PC-3 (cell line): ENCODE data around the gene STK4. TPM values are rescaled to one million over a fixed set of nuclear protein-coding genes. Genes with fewer than 3 reads are reported as not detected.

ENCODE experiments used
- ATAC-seq: fragments of 200-7000 bp; cut with Tn5 transposase; 2 replicates; pipeline ENCODE4 v1.9.1; 2020; ENCODE audit warnings: mild to moderate bottlenecking, moderate library complexity
- BruUV-seq: library from RNA; stranded (reverse); fragments of 400-500 nt; replicated peaks from 2 replicates; lab custom pipeline; 2021; lab: Mats Ljungman, UMichigan
- CTCF ChIA-PET: fragments of 300-600 bp; sonication (Branson Sonifier 250); formaldehyde crosslinking; loops from one replicate; lab custom pipeline; 2022; ENCODE audit warnings: antibody characterized with exemption; lab: Charles Lee
- POLR2A ChIA-PET: fragments of 300-600 bp; sonication (Branson Sonifier 250); formaldehyde crosslinking; loops from one replicate; lab custom pipeline; 2022; ENCODE audit warnings: antibody characterized with exemption; ENCODE audit not compliant: unreplicated experiment; lab: Charles Lee
- DNase-seq: peaks from one replicate; pipeline ENCODE4 v3.0.0-alpha.2; 2015
- H2AFZ ChIP-seq: fragments of 300-600 bp; sonication (generic); 2 replicates; pipeline ENCODE4 v1.6.0; 2016; ENCODE audit warnings: antibody characterized with exemption, low read length
- H3F3A ChIP-seq: fragments of 300-600 bp; sonication (generic); one replicate; pipeline ENCODE4 v1.6.0; 2017; ENCODE audit warnings: antibody characterized with exemption, low read length, control low read depth, mild to moderate bottlenecking; ENCODE audit not compliant: unreplicated experiment
- H3K27ac ChIP-seq: fragments of 300-600 bp; sonication (generic); 2 replicates; pipeline ENCODE4 v1.5.1; 2016; ENCODE audit warnings: mild to moderate bottlenecking, low read length
- H3K27me3 ChIP-seq: fragments of 300-600 bp; sonication (generic); 2 replicates; pipeline ENCODE4 v1.6.1; 2016; ENCODE audit warnings: low read length, mixed read lengths
- H3K36me3 ChIP-seq: fragments of 300-600 bp; sonication (generic); 2 replicates; pipeline ENCODE4 v1.6.1; 2016; ENCODE audit warnings: low read depth, mixed run types, low read length, mixed read lengths
- H3K4me1 ChIP-seq: fragments of 300-600 bp; sonication (generic); 2 replicates; pipeline ENCODE4 v1.5.1; 2016; ENCODE audit warnings: low read length; ENCODE audit not compliant: insufficient read depth
- H3K4me2 ChIP-seq: fragments of 300-600 bp; sonication (generic); 2 replicates; pipeline ENCODE4 v1.6.0; 2016; ENCODE audit warnings: low read length
- H3K4me3 ChIP-seq: fragments of 300-600 bp; sonication (generic); 2 replicates; pipeline ENCODE4 v1.5.1; 2016; ENCODE audit warnings: mild to moderate bottlenecking, low read length, mixed read lengths
- H3K79me2 ChIP-seq: fragments of 300-600 bp; sonication (generic); 2 replicates; pipeline ENCODE4 v1.6.1; 2017; ENCODE audit warnings: low read length, mixed read lengths
- H3K9ac ChIP-seq: fragments of 300-600 bp; sonication (generic); 2 replicates; pipeline ENCODE4 v1.6.0; 2016; ENCODE audit warnings: mild to moderate bottlenecking, low read length
- H3K9me2 ChIP-seq: fragments of 300-600 bp; sonication (generic); replicated peaks from 2 replicates; pipeline ENCODE4 v1.6.1; 2016; ENCODE audit warnings: mixed run types, low read length, mixed read lengths
- H3K9me3 ChIP-seq: fragments of 300-600 bp; sonication (generic); 2 replicates; pipeline ENCODE4 v1.6.1; 2016; ENCODE audit warnings: low read length, mixed read lengths
- H4K20me1 ChIP-seq: fragments of 300-600 bp; sonication (generic); 2 replicates; pipeline ENCODE4 v1.6.1; 2016; ENCODE audit warnings: low read length, mixed read lengths
- EZH2 ChIP-seq: fragments of 300-600 bp; sonication (generic); IDR thresholded peaks from one replicate; pipeline ENCODE4 v1.6.1; 2017; ENCODE audit warnings: antibody characterized with exemption, mild to moderate bottlenecking, low read length; ENCODE audit not compliant: unreplicated experiment
- EZH2phosphoT487 ChIP-seq: fragments of 300-600 bp; sonication (generic); IDR thresholded peaks from 2 replicates; pipeline ENCODE4 v1.6.1; 2018; ENCODE audit warnings: mild to moderate bottlenecking, antibody characterized with exemption, low read length, borderline replicate concordance
- intact Hi-C: fragments of 100-400 bp; cut with micrococcal nuclease; formaldehyde crosslinking; loops from 2 replicates; pipeline ENCODE4 v1.9.0; 2023
- total RNA-seq: library from RNA; depleted of rRNA; stranded (reverse); fragments of >200 nt; gene quantifications from 2 replicates; pipeline ENCODE4 v1.2.3, GENCODE V29; 2014
- TF ChIP-seq, protein P1 (sequence below): fragments of 300-600 bp; sonication (generic); conservative IDR thresholded peaks from 2 replicates; pipeline ENCODE4 v1.5.1; 2017; ENCODE audit warnings: antibody characterized with exemption, low read depth, mild to moderate bottlenecking, low read length

STK4 gene
- total RNA-seq, 1 experiment from 2014 or later: 18.6 TPM

DNA sequence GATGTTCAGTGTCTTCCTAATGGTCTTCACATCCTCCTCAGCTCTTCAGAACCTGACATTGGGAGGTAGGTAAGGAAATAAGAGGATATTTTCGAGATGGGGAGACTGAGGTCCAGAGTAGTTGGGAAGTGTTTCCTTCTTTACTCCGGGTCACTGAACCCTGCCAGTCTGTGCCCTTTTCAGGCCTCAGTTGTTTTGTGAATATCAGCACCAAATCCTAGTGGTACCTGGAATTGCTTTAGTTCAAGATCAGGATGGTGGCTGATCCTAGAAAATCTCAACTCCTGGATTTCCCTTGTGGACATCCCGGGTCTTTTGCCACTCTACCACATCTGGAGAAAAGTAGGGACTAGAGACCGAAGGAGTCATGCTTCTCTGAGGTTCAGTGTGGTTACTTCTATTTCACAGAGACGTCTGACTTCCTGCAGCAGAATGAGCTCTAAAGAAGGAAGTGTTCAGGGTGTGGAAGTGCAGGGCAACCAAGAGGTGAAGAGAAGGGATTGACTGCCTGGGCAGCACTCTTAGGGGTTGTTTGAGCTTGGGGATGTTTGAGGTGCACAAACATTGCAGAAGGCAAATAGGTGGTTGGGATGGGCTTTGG, 995 bp downstream of the STK4 start:
- ChIA-PET CTCF (interaction anchor here (0.6 kb wide), 3 partner anchors 19 to 124 kb away, joined by 3 to 5 read pairs (median 4); no protein-coding TSS in a partner anchor), POLR2A (interaction anchor here (0.5 kb wide), 1 partner anchor 21 kb away, joined by 12 read pairs; no protein-coding TSS in a partner anchor)
- Histone ChIP-seq H4K20me1 (0 out of 2 replicates have a peak, but pooled peaks cover 4% of the 10 kb centered on the region), H3K79me2 (peaks cover 58% of the 10 kb centered on the region), H3K27me3 (no peaks in the 10 kb centered on the region), H3K36me3 (no peaks in the 10 kb centered on the region; the same call in 1 of the 2 replicates), H3K4me3 (peak overlapping the region; percentile 96), H3K9me2 (no peaks in the 10 kb centered on the region), H3K9me3 (no peaks in the 10 kb centered on the region), H3K27ac (no peak overlapping the region), H3K4me2 (peak overlapping the region; percentile 96), H3K9ac (peak overlapping the region; percentile 82), H3F3A (peaks cover 2% of the 10 kb centered on the region), H2AFZ (peak overlapping the region; percentile 97; the same call in 1 of the 2 replicates), H3K4me1 (peaks cover 35% of the 10 kb centered on the region)
- DNase-seq (peak; percentile 29), ATAC-seq (peak; percentile 15; the same call in 1 of the 2 replicates)
- intact Hi-C loops: no loop called here
- no peak for TF ChIP-seq EZH2
- TF ChIP-seq, protein P1, sequence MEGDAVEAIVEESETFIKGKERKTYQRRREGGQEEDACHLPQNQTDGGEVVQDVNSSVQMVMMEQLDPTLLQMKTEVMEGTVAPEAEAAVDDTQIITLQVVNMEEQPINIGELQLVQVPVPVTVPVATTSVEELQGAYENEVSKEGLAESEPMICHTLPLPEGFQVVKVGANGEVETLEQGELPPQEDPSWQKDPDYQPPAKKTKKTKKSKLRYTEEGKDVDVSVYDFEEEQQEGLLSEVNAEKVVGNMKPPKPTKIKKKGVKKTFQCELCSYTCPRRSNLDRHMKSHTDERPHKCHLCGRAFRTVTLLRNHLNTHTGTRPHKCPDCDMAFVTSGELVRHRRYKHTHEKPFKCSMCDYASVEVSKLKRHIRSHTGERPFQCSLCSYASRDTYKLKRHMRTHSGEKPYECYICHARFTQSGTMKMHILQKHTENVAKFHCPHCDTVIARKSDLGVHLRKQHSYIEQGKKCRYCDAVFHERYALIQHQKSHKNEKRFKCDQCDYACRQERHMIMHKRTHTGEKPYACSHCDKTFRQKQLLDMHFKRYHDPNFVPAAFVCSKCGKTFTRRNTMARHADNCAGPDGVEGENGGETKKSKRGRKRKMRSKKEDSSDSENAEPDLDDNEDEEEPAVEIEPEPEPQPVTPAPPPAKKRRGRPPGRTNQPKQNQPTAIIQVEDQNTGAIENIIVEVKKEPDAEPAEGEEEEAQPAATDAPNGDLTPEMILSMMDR: no peak
- no peak for TF ChIP-seq EZH2phosphoT487
- BruUV-seq: TSS peak; percentile 32

- no peaks in the 10 kb centered on the region for H3K27me3 ChIP-seq
- H3K4me2 ChIP-seq: peak overlapping the region; percentile 20
- DNase-seq: no peak
- no peaks in the 10 kb centered on the region for H3K9me2 ChIP-seq
- intact Hi-C loops: no loop called here
- ATAC-seq: no peak
- H3K4me3 ChIP-seq: no peak overlapping the region
- H2AFZ ChIP-seq: no peak overlapping the region
- H3K27ac ChIP-seq: no peak overlapping the region
- POLR2A ChIA-PET: no interaction called here
- H3K9ac ChIP-seq: no peak overlapping the region
- TF ChIP-seq EZH2phosphoT487: no peak
- TF ChIP-seq EZH2: no peak
- TF ChIP-seq, protein P1: no peak
- no peaks in the 10 kb centered on the region for H3K9me3 ChIP-seq
- CTCF ChIA-PET: no interaction called here
- H3F3A ChIP-seq: peaks cover 13% of the 10 kb centered on the region
- peaks cover 58% of the 10 kb centered on the region for H3K79me2 ChIP-seq
- BruUV-seq: no TSS peak
- peaks cover 8% of the 10 kb centered on the region; the same call in 1 of the 2 replicates for H3K36me3 ChIP-seq
- H4K20me1 ChIP-seq: 0 out of 2 replicates have a peak, but pooled peaks cover 4% of the 10 kb centered on the region
- H3K4me1 ChIP-seq: peaks cover 43% of the 10 kb centered on the region
Observed at GRCh38 chr20:44969300-44969894, 3.1 kb downstream of the STK4 start.
